Fibroblast of skin of right quadriceps (primary cell): ENCODE measurements around the gene CD8A.

ENCODE experiments used
- DNase-seq: peaks from one replicate; pipeline ENCODE4 v3.0.0-alpha.2; 2013

The CD8A gene

GRCh38 chr2:86808315-86809161, 17.8 kb upstream of the CD8A start:
- DNase-seq = peak; percentile 72

GRCh38 chr2:86807468-86808275, 17.0 kb upstream of the CD8A start:
- DNase-seq = peak; percentile 31

GRCh38 chr2:86807133-86807467, 16.4 kb upstream of the CD8A start:
- DNase-seq = no peak

- DNase-seq = no peak
Measured at GRCh38 chr2:86806059-86806857, 15.5 kb upstream of the CD8A start.

- DNase-seq = no peak
Measured at GRCh38 chr2:86800856-86801567, 10.3 kb upstream of the CD8A start.

- DNase-seq = no peak
Measured at GRCh38 chr2:86794861-86795260, 4.1 kb upstream of the CD8A start.

- no peak for DNase-seq
Measured at GRCh38 chr2:86793752-86794151, 3.0 kb upstream of the CD8A start.

- DNase-seq = no peak
Measured at GRCh38 chr2:86791573-86791972, 860 bp upstream of the CD8A start.

GRCh38 chr2:86790134-86790675, 508 bp downstream of the CD8A start:
- DNase-seq = no peak

- no peak for DNase-seq
Measured at GRCh38 chr2:86789687-86790133, 1.0 kb downstream of the CD8A start.

GRCh38 chr2:86788881-86789686, 1.6 kb downstream of the CD8A start:
- peak; percentile 4 for DNase-seq

- no peak for DNase-seq
Measured at GRCh38 chr2:86788165-86788564, 2.5 kb downstream of the CD8A start.

- no peak for DNase-seq
Measured at GRCh38 chr2:86787736-86788135, 3.0 kb downstream of the CD8A start.

- DNase-seq = no peak
Measured at GRCh38 chr2:86786001-86786536, 4.6 kb downstream of the CD8A start.

- DNase-seq = no peak
Measured at GRCh38 chr2:86785456-86785855, 5.3 kb downstream of the CD8A start.

- DNase-seq = no peak
Measured at GRCh38 chr2:86783615-86784339, 6.9 kb downstream of the CD8A start.

GRCh38 chr2:86782748-86783147, 8.0 kb downstream of the CD8A start:
- DNase-seq = no peak

- no peak for DNase-seq
Measured at GRCh38 chr2:86781363-86781762, 9.3 kb downstream of the CD8A start.

GRCh38 chr2:86779971-86780370, 10.7 kb downstream of the CD8A start:
- no peak for DNase-seq

- no peak for DNase-seq
Measured at GRCh38 chr2:86778957-86779356, 11.8 kb downstream of the CD8A start.
